Body of pancreas (tissue), 4 donors: Measurements from ENCODE around the gene MEF2B.

Experiments
- POLR2A ChIP-seq, 3 donors: fragments of 450-650 bp; IDR thresholded peaks; one replicate each; pipeline ENCODE4 v1.6.1; 2016; ENCODE audit warnings: antibody characterized with exemption in 3 of 3, mild to moderate bottlenecking in 2 of 3
- TF ChIP-seq, protein P1 (sequence below), 7 experiments: fragments of 450-650 bp in 4 of 7; fragments of 200-600 bp in 3 of 7; sonication (generic) in 3 of 7; IDR thresholded peaks; one replicate each; pipeline ENCODE4 v1.5.1; 2016 to 2019; ENCODE audit warnings: antibody characterized with exemption in 7 of 7

DNA sequence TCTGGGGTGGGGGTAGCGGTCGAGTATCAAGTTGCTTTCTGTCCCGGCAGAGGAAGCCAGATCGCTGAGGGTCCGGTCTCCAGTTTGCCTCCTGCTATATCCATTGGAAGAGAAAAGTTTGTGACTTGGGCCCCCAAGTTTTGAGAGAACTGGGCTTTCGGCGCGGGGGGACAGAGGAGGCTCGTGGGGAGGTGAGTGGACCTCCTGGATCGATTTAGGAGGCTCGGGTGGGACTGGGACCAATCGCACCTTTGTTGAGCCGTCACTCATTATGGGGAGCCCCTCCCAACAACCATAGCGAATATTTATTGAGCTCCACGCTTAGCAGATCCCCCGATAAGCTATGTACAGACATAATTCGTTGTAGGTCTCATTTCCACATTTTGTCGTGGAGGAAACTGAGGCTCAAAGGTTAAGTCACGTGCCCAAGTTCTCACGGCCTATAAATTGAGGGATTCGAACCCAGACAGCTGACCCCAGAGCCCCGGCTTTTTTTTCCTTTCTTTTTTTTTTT is 22.9 kb upstream of the MEF2B start:
- TF ChIP-seq, protein P1, sequence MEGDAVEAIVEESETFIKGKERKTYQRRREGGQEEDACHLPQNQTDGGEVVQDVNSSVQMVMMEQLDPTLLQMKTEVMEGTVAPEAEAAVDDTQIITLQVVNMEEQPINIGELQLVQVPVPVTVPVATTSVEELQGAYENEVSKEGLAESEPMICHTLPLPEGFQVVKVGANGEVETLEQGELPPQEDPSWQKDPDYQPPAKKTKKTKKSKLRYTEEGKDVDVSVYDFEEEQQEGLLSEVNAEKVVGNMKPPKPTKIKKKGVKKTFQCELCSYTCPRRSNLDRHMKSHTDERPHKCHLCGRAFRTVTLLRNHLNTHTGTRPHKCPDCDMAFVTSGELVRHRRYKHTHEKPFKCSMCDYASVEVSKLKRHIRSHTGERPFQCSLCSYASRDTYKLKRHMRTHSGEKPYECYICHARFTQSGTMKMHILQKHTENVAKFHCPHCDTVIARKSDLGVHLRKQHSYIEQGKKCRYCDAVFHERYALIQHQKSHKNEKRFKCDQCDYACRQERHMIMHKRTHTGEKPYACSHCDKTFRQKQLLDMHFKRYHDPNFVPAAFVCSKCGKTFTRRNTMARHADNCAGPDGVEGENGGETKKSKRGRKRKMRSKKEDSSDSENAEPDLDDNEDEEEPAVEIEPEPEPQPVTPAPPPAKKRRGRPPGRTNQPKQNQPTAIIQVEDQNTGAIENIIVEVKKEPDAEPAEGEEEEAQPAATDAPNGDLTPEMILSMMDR (IDR thresholded peaks at IDR 0.05): no peak
- TF ChIP-seq POLR2A (IDR thresholded peaks at IDR 0.05): no peak
